Thyroid gland (tissue), 4 donors: ENCODE data around the gene FBXL20.

Experiments
- CTCF ChIP-seq, 6 experiments: fragments of 200-600 bp in 3 of 6; fragments of 450-650 bp in 3 of 6; sonication (generic) in 3 of 6; IDR thresholded peaks; one replicate each; pipeline ENCODE4 v1.5.1; 2016 to 2019; ENCODE audit warnings: antibody characterized with exemption in 6 of 6, mild to moderate bottlenecking in 2 of 6, inconsistent platforms in 1 of 6, moderate library complexity in 1 of 6
- POLR2A ChIP-seq, 2 donors: fragments of 450-650 bp; IDR thresholded peaks; one replicate each; pipeline ENCODE4 v1.6.1; 2017; ENCODE audit warnings: antibody characterized with exemption in 2 of 2, mild to moderate bottlenecking in 2 of 2, moderate library complexity in 1 of 2

- TF ChIP-seq CTCF (IDR thresholded peaks at IDR 0.05) (no peak), POLR2A (IDR thresholded peaks at IDR 0.05) (no peak)
Measured at GRCh38 chr17:39385040-39385439, 16.4 kb downstream of the FBXL20 start.
